ENCODE measurements around the gene MOB2. TPM values are rescaled to one million over a fixed set of nuclear protein-coding genes. Genes with fewer than 3 reads are reported as not detected.
"Not testable (repeated sequence)": the region's sequence is repeated elsewhere in the genome, so short reads cannot be mapped to it uniquely, and the experiment has no call there.

Gene MOB2
- total RNA-seq, 1 experiment from 2014 or later, result 21.8 TPM

GRCh38 chr11:1513326-1514296 is 27.0 kb upstream of the MOB2 start:
- POLR2A ChIA-PET (ENCODE audit: unreplicated experiment), result no interaction called here
- no peak overlapping the region for H2AFZ ChIP-seq
- no TSS peak for BruUV-seq (replicated peaks)
- H4K20me1 ChIP-seq (ENCODE audit: insufficient read depth), result peaks cover 56% of the 10 kb centered on the region
- intact Hi-C loops (cut with micrococcal nuclease; ENCODE audit: unreplicated experiment), result no loop called here
- no peaks in the 10 kb centered on the region for H3K79me2 ChIP-seq (ENCODE audit: low read depth)
- H3K4me2 ChIP-seq, result no peak overlapping the region
- H3K27me3 ChIP-seq (ENCODE audit: insufficient read depth, low read depth), result no peaks in the 10 kb centered on the region
- no peak for DNase-seq
- no peak overlapping the region for H3K4me3 ChIP-seq
- no peaks in the 10 kb centered on the region for H3K9me2 ChIP-seq (ENCODE audit: insufficient read depth)
- H3F3A ChIP-seq (ENCODE audit: insufficient read depth, low read depth), result peaks cover 10% of the 10 kb centered on the region; the same call in 1 of the 2 replicates
- CTCF ChIA-PET, result no interaction called here
- H3K36me3 ChIP-seq (ENCODE audit: low read depth), result no peaks in the 10 kb centered on the region
- TF ChIP-seq EZH2 (IDR thresholded peaks at IDR 0.05; ENCODE audit: low read depth), result no peak
- TF ChIP-seq, protein P1, sequence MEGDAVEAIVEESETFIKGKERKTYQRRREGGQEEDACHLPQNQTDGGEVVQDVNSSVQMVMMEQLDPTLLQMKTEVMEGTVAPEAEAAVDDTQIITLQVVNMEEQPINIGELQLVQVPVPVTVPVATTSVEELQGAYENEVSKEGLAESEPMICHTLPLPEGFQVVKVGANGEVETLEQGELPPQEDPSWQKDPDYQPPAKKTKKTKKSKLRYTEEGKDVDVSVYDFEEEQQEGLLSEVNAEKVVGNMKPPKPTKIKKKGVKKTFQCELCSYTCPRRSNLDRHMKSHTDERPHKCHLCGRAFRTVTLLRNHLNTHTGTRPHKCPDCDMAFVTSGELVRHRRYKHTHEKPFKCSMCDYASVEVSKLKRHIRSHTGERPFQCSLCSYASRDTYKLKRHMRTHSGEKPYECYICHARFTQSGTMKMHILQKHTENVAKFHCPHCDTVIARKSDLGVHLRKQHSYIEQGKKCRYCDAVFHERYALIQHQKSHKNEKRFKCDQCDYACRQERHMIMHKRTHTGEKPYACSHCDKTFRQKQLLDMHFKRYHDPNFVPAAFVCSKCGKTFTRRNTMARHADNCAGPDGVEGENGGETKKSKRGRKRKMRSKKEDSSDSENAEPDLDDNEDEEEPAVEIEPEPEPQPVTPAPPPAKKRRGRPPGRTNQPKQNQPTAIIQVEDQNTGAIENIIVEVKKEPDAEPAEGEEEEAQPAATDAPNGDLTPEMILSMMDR (conservative IDR thresholded peaks at IDR 0.05), result no peak
- H3K4me1 ChIP-seq (replicated peaks; ENCODE audit: insufficient read depth), result no peaks in the 10 kb centered on the region
- no peaks in the 10 kb centered on the region for H3K9me3 ChIP-seq (ENCODE audit: insufficient read depth, low read depth)
- H3K27ac ChIP-seq, result no peak overlapping the region

DNA sequence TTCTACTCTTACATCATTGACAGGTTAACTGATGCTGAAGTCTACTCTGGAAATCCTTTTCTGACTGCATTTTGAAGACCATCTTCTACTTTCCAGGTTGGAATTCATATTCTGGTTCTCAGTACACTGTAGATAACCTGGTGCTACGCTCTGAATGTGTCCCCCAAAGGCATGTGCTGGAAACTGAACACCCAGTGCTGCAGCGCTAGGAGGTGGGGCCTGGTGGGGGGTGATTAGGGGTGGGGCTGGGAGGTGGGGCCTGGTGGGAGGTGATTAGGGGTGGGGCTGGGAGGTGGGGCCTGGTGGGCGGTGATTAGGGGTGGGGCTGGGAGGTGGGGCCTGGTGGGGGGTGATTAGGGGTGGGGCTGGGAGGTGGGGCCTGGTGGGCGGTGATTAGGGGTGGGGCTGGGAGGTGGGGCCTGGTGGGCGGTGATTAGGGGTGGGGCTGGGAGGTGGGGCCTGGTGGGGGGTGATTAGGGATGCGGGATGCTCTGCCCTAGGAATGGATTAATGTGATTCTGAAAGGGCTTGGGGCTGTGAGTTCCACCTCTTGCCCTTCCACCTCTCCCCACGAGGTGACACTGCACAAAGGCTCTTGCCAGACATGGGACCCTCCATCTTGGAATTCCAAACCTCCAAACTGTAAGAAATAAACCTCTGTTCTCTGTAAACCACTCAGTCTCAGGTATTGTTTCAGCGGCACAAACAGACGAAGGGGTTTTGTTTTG is 26.1 kb upstream of the MOB2 start:
- intact Hi-C loops (cut with micrococcal nuclease; ENCODE audit: unreplicated experiment), result not testable (repeated sequence)

DNA sequence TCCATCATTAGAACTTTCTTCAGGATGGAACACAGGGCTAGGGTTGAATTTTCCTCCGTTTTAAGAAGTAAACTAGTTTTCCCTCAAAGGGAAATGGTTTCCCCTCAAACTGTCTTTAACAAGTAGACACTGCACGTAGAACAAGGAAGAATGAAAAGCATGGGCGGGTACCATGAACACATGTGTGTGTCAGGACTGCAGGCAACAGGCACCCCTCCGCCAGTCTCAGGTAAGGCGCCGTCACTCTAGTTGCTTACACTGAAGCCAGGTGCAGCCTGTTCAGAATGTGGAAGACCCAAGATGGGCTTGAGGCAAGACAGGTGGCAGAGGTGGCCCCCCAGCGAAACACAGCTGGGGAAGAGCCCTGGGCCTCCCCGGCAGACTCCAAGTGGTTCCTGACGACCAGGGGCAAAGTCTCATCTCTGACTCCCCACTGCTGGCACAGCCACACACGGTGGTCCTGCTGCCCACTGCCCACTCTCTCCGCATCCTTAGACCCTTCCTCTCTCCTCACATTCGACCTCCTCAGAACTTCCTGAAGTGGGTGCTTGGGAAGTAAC is 25.4 kb upstream of the MOB2 start:
- no peaks in the 10 kb centered on the region for H3K4me1 ChIP-seq (replicated peaks; ENCODE audit: insufficient read depth)
- no peaks in the 10 kb centered on the region for H3K79me2 ChIP-seq (ENCODE audit: low read depth)
- no peak for DNase-seq
- no peaks in the 10 kb centered on the region for H3K36me3 ChIP-seq (ENCODE audit: low read depth)
- peaks cover 61% of the 10 kb centered on the region for H4K20me1 ChIP-seq (ENCODE audit: insufficient read depth)
- TF ChIP-seq EZH2 (IDR thresholded peaks at IDR 0.05; ENCODE audit: low read depth), result no peak
- TF ChIP-seq, protein P1 (conservative IDR thresholded peaks at IDR 0.05), result no peak
- no peak overlapping the region for H3K4me3 ChIP-seq
- ChIA-PET POLR2A (ENCODE audit: unreplicated experiment) (no interaction called here), CTCF (no interaction called here)
- no peak overlapping the region for H2AFZ ChIP-seq
- no peak overlapping the region for H3K4me2 ChIP-seq
- H3K27me3 ChIP-seq (ENCODE audit: insufficient read depth, low read depth), result no peaks in the 10 kb centered on the region
- no peak overlapping the region for H3K27ac ChIP-seq
- no peaks in the 10 kb centered on the region for H3K9me3 ChIP-seq (ENCODE audit: insufficient read depth, low read depth)
- intact Hi-C loops (cut with micrococcal nuclease; ENCODE audit: unreplicated experiment), result no loop called here
- no TSS peak for BruUV-seq (replicated peaks)
- H3K9me2 ChIP-seq (ENCODE audit: insufficient read depth), result no peaks in the 10 kb centered on the region
- peaks cover 10% of the 10 kb centered on the region; the same call in 1 of the 2 replicates for H3F3A ChIP-seq (ENCODE audit: insufficient read depth, low read depth)

More for the DNA sequence above, 26.1 kb upstream of the MOB2 start:
- H3K27me3 ChIP-seq (ENCODE audit: insufficient read depth, low read depth); H3K4me1 ChIP-seq (replicated peaks; ENCODE audit: insufficient read depth); POLR2A ChIA-PET (ENCODE audit: unreplicated experiment); H3K4me3 ChIP-seq; H2AFZ ChIP-seq; H3K4me2 ChIP-seq; H3K27ac ChIP-seq; H3K79me2 ChIP-seq (ENCODE audit: low read depth); H3K36me3 ChIP-seq (ENCODE audit: low read depth); DNase-seq; H3K9me3 ChIP-seq (ENCODE audit: insufficient read depth, low read depth); H3K9me2 ChIP-seq (ENCODE audit: insufficient read depth); CTCF ChIA-PET; BruUV-seq (replicated peaks): not testable (repeated sequence)
- Histone ChIP-seq H3F3A (ENCODE audit: insufficient read depth, low read depth) (peaks cover 10% of the 10 kb centered on the region; the same call in 1 of the 2 replicates), H4K20me1 (ENCODE audit: insufficient read depth) (peaks cover 56% of the 10 kb centered on the region)

Data from PC-9 (cell line).